Erythroblast (primary cell): Measurements from ENCODE around the gene SCNN1G.

ENCODE experiments used
- GATA1 ChIP-seq: IDR thresholded peaks from 2 replicates; pipeline ENCODE4 v1.6.1; 2011; ENCODE audit warnings: low read depth, mild to moderate bottlenecking, control low read depth, low read length, moderate library complexity
- POLR2A ChIP-seq: IDR thresholded peaks from 2 replicates; pipeline ENCODE4 v1.6.1; 2011; ENCODE audit warnings: mild to moderate bottlenecking, low read length

DNA sequence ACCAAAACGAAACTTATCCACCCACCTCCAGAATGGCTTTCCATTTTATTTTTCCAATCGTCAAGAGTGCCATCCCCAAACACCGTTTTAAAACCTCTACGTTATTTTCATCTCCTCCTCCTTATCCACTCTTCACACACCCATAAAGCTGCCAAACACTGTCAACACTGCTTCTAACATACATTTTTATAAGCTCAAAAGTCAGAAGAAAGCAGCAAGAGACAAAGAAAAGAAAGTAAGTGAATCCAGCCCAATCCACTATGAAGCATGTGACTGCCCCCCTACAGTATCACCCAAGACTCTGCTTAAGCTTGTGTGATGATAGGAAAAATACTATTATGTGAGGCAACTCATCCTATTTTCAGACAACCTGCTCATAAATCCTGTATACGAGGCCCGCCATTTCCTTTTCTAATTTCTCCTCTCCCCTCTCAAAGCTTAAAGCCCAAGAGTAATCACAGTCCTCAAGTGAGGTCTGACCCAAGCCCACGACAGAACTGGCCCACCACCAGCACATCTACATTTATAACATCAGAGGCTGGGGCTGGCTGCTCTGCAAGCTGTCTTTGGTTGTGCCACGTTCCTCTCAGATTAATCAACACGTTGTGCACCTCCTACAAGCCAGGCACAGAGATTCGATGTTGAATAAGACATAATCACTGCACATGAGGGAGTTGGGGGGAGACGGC is 49.6 kb upstream of the SCNN1G start:
- TF ChIP-seq POLR2A = no peak
- no peak for TF ChIP-seq GATA1
